NCI-H2029 treated with DMSO at 0.1 percent for 48 hours (cell line): Measurements from ENCODE around the gene KLHDC3.
"Not testable (repeated sequence)": the region's sequence is repeated elsewhere in the genome, so short reads cannot be mapped to it uniquely, and the experiment has no call there.

ENCODE experiments used
- DNase-seq: peaks from one replicate; lab custom pipeline; 2025; lab: John Stamatoyannopoulos, UW

The KLHDC3 gene

DNA sequence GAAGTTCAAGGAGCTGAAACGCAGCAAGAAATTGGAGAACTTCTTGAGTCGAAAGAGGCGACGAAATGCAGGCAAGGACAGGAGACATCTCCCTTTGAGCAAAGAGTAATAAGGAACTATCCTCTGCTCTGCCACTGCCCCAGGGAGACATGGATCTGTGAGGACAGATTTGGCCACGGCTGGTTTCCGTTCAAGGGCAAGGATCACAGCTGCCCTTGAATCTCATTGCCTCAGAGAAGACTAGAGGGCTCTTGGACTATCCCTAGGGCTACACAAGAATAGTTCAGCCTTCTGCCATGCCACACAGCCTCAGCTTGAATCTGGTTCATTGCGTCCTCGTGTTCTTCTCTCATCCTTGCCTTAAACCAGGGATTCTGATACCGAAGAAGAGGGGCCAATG, 15.1 kb downstream of the KLHDC3 start:
- no peak for DNase-seq

DNA sequence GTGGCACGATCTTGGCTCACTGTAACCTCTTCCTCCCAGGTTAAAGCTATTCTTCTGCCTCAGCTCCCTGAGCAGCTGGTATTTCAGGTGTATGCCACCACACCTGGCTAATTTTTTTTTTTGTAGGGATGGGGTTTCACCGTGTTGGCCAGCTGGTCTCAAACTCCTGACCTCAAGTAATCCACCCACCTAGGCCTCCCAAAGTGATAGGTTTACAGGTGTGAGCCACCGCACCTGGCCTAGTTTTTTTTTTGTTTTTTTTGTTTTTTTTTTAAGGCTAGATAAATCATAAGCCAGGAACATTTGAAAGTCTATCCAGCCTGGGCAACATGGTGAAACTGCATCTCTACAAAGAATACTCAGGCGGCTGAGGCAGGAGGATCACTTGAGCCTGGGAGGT, 18.3 kb downstream of the KLHDC3 start:
- no peak for DNase-seq

DNA sequence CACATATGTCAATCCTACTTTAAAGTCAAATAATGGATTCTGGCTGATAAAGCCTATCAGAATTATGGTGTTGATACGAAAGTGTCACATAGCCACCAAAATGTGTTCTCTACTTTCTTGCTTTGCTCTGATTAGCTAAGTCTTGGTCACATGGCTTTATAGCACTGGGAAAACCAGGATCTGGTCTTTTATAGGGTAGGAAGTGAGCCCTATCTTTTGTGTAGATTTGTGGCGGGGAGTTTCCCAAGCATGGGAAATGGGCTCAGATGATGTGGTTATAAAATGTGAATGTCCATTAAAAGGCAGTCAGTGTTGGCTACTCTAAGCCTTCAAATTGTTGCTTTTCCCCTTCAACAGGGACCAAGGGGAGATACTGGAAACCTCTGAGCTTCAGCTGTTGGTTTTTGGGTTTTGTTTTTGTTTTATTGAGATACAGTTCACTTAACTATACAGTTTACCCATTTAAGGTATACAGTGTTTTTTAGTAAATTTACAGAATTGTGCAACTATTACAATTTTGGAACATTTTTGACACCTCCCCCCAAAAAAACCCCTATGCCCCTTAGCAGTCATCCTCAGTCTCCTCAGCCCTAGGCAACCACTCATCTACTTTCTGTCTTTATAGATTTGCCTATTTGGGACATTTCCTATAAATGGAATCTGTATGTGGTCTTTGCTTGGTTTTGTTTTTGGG, 19.6 kb downstream of the KLHDC3 start:
- DNase-seq = no peak

DNA sequence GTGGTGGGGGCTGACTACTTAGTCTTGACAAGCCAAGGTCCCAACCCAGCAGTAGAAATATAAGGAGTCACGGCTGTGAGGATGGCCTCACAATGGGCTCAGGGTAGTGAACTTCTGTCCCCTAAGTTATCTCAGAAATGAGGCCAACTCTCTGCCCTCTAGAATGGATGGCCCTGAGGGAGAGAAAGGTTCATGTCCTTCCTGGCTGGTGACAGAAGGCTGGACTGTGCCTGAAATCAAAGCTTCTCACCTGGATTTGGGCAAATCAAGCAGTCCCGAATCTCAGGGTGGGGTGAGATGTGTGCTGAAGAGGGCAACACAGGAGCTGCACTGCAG, 20.1 kb downstream of the KLHDC3 start:
- no peak for DNase-seq

DNA sequence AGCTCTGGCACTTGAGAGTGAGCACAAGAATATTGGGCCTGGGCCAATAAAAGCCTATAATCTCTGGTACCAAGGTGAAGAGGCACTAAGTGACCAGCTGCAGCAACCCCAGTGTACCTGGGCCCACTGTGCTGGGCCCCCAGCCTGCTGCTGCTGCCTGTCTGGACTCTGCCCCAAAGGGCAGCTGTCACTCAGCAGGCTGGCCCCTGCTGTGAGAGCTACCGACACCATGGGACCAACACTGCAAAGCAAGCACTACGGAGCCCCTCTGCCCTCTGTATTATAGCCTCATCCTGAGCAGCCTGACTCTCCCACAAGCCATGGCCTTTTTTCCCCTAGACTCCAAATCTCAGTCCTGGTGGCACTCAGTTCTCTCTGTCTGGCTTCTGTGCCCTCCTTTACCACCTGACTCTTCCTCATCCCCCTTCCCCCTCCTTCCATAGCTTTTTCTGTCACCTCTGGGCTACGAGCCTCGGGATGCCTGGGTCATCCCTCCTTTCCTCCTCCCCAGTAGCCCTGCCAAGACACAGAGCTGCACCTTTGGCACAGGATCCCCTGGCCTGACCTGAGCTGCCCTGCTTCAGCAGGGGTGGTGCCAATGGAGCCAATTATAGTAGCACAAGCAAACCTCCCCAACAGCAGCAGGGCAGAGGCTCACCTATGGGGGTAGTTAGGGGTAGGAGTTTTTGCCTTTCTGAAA, 21.6 kb downstream of the KLHDC3 start:
- no peak for DNase-seq

- no peak for DNase-seq
Observed at GRCh38 chr6:43036712-43037111, 22.7 kb downstream of the KLHDC3 start.

DNA sequence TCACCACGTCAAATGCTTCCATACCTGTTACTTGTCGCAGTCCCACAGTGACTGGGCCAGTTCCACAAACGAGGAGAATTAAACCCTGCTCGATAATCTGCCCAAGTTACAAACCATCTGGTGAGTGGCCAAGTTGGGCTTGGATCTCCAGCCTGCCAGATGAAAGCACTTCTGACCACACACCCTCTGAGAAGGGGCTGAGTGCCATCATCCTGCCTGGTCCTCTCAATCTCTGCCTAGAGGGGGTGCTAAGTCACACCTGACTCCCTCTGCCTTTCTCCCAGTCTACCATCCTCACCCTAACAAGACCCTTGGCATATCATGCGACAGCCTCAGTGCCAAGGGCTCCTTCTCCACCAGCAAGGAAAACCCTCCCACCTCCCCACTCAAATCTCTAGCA, 23.1 kb downstream of the KLHDC3 start:
- no peak for DNase-seq

DNA sequence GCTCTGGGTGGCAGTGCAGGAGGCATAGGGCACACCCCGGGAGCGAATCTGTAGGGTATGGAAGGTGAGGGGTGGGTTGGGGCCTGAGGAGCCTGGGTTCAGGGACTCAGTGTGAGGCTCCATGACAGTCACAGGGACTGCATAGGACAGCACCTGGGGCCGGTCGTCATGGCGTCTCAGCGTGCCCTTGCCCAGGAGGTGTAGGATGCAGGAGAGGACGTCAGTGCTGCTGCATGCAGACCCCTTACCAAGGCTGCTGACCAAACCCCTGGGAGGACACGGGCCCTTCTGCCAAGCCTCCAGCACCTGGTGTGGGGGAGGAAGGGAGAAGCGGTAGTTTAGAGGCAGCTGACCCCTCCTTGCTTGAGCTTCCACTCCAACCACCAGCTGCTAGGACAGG, 23.7 kb downstream of the KLHDC3 start:
- DNase-seq = no peak

- no peak for DNase-seq
Observed at GRCh38 chr6:43038727-43039126, 24.7 kb downstream of the KLHDC3 start.

GRCh38 chr6:43040542-43041257, 26.7 kb downstream of the KLHDC3 start:
- DNase-seq = no peak

DNA sequence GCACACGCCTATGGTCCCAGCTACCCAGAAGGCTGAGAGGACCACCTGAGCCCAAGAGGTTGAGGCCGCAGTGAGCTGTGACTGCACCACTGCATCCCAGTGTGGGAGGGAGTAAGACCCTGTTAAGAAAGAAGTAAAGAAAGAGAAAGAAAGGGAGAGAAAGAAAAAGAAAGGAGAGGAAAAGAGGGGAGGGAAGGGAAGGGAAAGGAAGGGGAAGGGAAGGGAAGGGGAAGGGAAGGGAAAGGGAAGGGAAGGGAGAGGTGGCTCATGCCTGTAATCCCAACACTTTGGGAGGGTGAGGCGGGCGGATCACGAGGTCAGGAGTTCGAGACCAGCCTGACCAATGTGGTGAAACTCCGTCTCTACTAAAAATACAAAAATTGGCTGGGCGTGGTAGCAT, 27.4 kb downstream of the KLHDC3 start:
- DNase-seq = not testable (repeated sequence)

GRCh38 chr6:43043310-43043709, 29.3 kb downstream of the KLHDC3 start:
- DNase-seq = no peak

GRCh38 chr6:43045371-43045930, 31.4 kb downstream of the KLHDC3 start:
- DNase-seq = no peak

GRCh38 chr6:43047998-43048397, 33.9 kb downstream of the KLHDC3 start:
- no peak for DNase-seq

DNA sequence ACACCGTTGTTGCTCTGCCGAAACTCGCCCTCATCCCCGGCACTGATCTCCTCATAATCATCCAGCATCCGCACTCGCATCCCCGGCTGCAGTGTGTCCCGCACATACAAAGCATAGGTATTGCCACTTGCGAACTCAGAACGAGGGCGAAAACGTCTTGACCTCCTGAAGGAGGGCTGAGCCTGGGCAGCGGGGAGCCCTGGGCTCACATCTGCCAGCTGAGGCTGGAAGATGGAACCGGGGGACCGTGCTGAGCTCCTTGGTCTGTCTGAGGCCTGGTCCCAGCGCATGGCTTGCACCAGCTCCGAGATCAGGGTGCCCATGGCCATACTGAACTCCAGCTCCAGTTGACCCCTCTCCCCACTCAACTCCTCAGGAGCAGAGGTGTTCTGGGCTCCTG, 36.9 kb downstream of the KLHDC3 start:
- DNase-seq = no peak

- DNase-seq = no peak
Observed at GRCh38 chr6:43052225-43052841, 38.3 kb downstream of the KLHDC3 start.

DNA sequence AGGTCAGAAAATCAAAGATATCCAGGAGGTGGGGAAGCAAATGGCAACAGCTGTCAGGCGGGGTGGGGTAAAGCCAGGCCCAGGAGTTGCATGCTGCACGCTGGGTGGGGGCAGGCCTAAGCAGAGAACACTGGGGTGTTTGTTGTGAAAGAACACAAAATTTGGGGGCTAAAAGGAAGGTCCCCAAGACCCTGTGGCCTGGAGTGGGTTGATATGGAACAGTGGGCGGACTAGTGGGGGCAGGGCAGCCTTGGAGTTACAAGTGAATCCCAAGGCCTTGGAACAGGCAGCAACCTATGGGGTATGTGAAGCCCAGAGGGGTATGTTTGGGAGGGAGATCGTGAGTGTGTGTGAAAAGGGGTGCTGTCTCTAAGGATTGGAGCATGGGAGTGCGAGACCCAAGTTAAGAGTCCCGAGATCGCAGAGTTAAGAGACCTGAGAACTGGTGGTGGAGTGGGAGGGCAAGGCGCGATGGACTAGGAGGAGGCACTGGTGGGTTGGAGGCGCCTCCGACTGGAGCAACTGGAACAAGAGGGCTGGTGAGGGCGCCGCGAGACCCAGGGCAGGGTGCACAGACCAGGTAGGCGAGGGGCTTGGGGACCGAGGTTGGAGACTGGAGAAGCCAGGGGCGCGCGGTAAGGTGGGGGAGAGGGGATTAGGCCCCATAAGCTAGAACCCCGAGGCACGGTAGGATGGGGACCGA, 38.9 kb downstream of the KLHDC3 start:
- no peak for DNase-seq

- peak; percentile 91 for DNase-seq
Observed at GRCh38 chr6:43053545-43054205, 39.6 kb downstream of the KLHDC3 start, which contains the start of gene CUL7. CUL7 (minus strand) TSS chr6:43053851; CDS start chr6:43052788, 1,063 bp downstream.

DNA sequence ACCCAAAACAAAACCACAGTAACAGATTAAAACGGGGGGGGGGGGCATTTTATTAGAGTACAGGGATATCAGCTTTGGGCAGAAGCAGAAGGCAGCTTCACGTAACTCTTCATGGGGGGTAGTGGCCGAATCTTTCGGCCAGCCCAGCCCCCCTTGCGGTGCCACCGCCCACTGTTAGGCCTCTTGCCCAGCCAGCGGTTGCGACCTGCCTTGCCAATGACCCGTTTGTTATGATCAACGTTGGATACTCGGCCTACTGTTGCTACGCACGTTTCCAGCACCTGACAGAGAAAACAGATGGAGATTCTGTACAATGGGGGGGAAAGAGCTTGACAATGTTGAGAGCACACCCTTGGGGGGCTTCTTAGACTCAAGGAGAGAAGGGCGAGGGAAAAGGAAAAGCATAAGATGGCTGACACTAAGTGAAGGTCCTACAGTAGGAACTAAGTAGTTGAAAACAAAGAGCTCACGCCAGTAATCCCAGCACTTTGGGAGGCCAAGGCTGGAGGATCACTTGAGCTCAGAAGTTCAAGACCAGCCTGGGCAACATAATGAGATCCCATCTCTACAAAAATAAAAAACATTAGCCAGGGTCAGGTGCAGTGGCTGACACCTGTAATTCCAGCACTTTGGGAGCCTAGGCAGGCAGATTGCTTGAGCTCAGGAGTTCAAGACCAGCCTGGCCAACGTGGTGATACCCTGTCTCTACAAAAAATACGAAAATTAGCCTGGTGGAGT, 40.3 kb downstream of the KLHDC3 start:
- DNase-seq = no peak

- DNase-seq = no peak
Observed at GRCh38 chr6:43055966-43056365, 41.9 kb downstream of the KLHDC3 start.

GRCh38 chr6:43058531-43058930, 44.5 kb downstream of the KLHDC3 start:
- no peak for DNase-seq
